ENCODE data around the gene VPS52. TPM values are rescaled to one million over a fixed set of nuclear protein-coding genes. Genes with fewer than 3 reads are reported as not detected.

VPS52 gene
- total RNA-seq, 1 donor from 2014 or later: 41.8 TPM

GRCh38 chr6:33208091-33208967, 63.3 kb downstream of the VPS52 start, which contains the start of gene RING1:
RING1 (plus strand) TSS chr6:33208500; CDS start chr6:33208823, 323 bp downstream.
- peak within 1 kb of the TSS; percentile 97 for H3K4me3 Mint-ChIP-seq (ENCODE audit: unreplicated experiment)
- H3K9me3 Mint-ChIP-seq (ENCODE audit: unreplicated experiment): no peaks in the 10 kb centered on the region
- H3K27me3 Mint-ChIP-seq (ENCODE audit: unreplicated experiment): peaks cover 30% of the 10 kb centered on the region
- H3K36me3 Mint-ChIP-seq (ENCODE audit: low read depth, unreplicated experiment): peaks cover 37% of the 10 kb centered on the region
- peaks cover 41% of the 10 kb centered on the region for H3K4me1 Mint-ChIP-seq (ENCODE audit: unreplicated experiment)
- peak within 1 kb of the TSS; percentile 95 for H3K27ac Mint-ChIP-seq (ENCODE audit: unreplicated experiment)
- peak; percentile 68 for DNase-seq (ENCODE audit: low spot score)
- no peak for TF ChIP-seq CTCF (IDR thresholded peaks at IDR 0.05; ENCODE audit: unreplicated experiment)

- no peaks in the 10 kb centered on the region for H3K9me3 Mint-ChIP-seq (ENCODE audit: unreplicated experiment)
- H3K27ac Mint-ChIP-seq (ENCODE audit: unreplicated experiment): peak overlapping the region; percentile 90
- H3K36me3 Mint-ChIP-seq (ENCODE audit: low read depth, unreplicated experiment): peaks cover 41% of the 10 kb centered on the region
- H3K4me3 Mint-ChIP-seq (ENCODE audit: unreplicated experiment): peak overlapping the region; percentile 97
- DNase-seq (ENCODE audit: low spot score): peak; percentile 60
- peaks cover 43% of the 10 kb centered on the region for H3K4me1 Mint-ChIP-seq (ENCODE audit: unreplicated experiment)
- peaks cover 26% of the 10 kb centered on the region for H3K27me3 Mint-ChIP-seq (ENCODE audit: unreplicated experiment)
- no peak for TF ChIP-seq CTCF (IDR thresholded peaks at IDR 0.05; ENCODE audit: unreplicated experiment)
Observed at GRCh38 chr6:33207552-33208090, 64.1 kb downstream of the VPS52 start.

GRCh38 chr6:33206864-33207551, 64.7 kb downstream of the VPS52 start:
- peaks cover 46% of the 10 kb centered on the region for H3K4me1 Mint-ChIP-seq (ENCODE audit: unreplicated experiment)

GRCh38 chr6:33206027-33206863, 65.4 kb downstream of the VPS52 start:
- DNase-seq (ENCODE audit: low spot score): no peak
- H3K27ac Mint-ChIP-seq (ENCODE audit: unreplicated experiment): peak overlapping the region; percentile 74
- TF ChIP-seq CTCF (IDR thresholded peaks at IDR 0.05; ENCODE audit: unreplicated experiment): no peak
- no peaks in the 10 kb centered on the region for H3K9me3 Mint-ChIP-seq (ENCODE audit: unreplicated experiment)
- peaks cover 51% of the 10 kb centered on the region for H3K4me1 Mint-ChIP-seq (ENCODE audit: unreplicated experiment)
- peaks cover 22% of the 10 kb centered on the region for H3K27me3 Mint-ChIP-seq (ENCODE audit: unreplicated experiment)
- H3K36me3 Mint-ChIP-seq (ENCODE audit: low read depth, unreplicated experiment): peaks cover 44% of the 10 kb centered on the region
- H3K4me3 Mint-ChIP-seq (ENCODE audit: unreplicated experiment): peak overlapping the region; percentile 74

More at GRCh38 chr6:33206864-33207551, 64.7 kb downstream of the VPS52 start:
- Mint-ChIP-seq H3K9me3 (ENCODE audit: unreplicated experiment) (no peaks in the 10 kb centered on the region), H3K27me3 (ENCODE audit: unreplicated experiment) (peaks cover 22% of the 10 kb centered on the region), H3K27ac (ENCODE audit: unreplicated experiment) (no peak overlapping the region), H3K36me3 (ENCODE audit: low read depth, unreplicated experiment) (peaks cover 41% of the 10 kb centered on the region), H3K4me3 (ENCODE audit: unreplicated experiment) (peak overlapping the region; percentile 97)
- peak; percentile 57 for DNase-seq (ENCODE audit: low spot score)
- no peak for TF ChIP-seq CTCF (IDR thresholded peaks at IDR 0.05; ENCODE audit: unreplicated experiment)

All from endothelial cell (in vitro differentiated cells).